Endodermal cell (in vitro differentiated cells): ENCODE results near the gene RNF40. TPM values are rescaled to one million over a fixed set of nuclear protein-coding genes. Genes with fewer than 3 reads are reported as not detected.
A peak's percentile ranks its signal among the peaks of the same experiment; 100 is the strongest.

Source experiments
- DNase-seq: peaks from one replicate; pipeline ENCODE4 v3.0.0-alpha.2; 2017
- H3K27ac ChIP-seq: 2 replicates; pipeline ENCODE4 v1.5.1; 2013; ENCODE audit warnings: mild to moderate bottlenecking, low read depth, low read length, moderate library complexity
- H3K27me3 ChIP-seq: 2 replicates; pipeline ENCODE4 v1.6.1; 2013; ENCODE audit warnings: mild to moderate bottlenecking, low read length, moderate library complexity; ENCODE audit not compliant: insufficient read depth, control insufficient read depth, poor library complexity, severe bottlenecking
- H3K36me3 ChIP-seq: 2 replicates; pipeline ENCODE4 v1.7.0; 2013; ENCODE audit warnings: mild to moderate bottlenecking, low read length, moderate library complexity; ENCODE audit not compliant: control insufficient read depth, insufficient read depth
- H3K4me1 ChIP-seq: one replicate; pipeline ENCODE4 v1.7.0; 2013; ENCODE audit warnings: low read length; ENCODE audit not compliant: control insufficient read depth, insufficient read depth
- H3K4me3 ChIP-seq: 2 replicates; pipeline ENCODE4 v1.5.1; 2013; ENCODE audit warnings: mild to moderate bottlenecking, low read length, moderate library complexity
- H3K9ac ChIP-seq: 2 replicates; pipeline ENCODE4 v1.6.1; 2013; ENCODE audit warnings: mild to moderate bottlenecking, low read length, moderate library complexity; ENCODE audit not compliant: poor library complexity, severe bottlenecking; ENCODE audit errors: extremely low read depth
- H3K9me3 ChIP-seq: 2 replicates; pipeline ENCODE4 v1.6.1; 2013; ENCODE audit warnings: mild to moderate bottlenecking, low read length, moderate library complexity; ENCODE audit not compliant: control insufficient read depth
- H3K27ac Mint-ChIP-seq: 2 replicates; pipeline ENCODE4 v1.8.0; 2020; ENCODE audit warnings: mixed read lengths
- H3K27me3 Mint-ChIP-seq: 2 replicates; pipeline ENCODE4 v1.8.0; 2021; ENCODE audit warnings: mild to moderate bottlenecking, mixed read lengths; ENCODE audit not compliant: insufficient read depth
- H3K36me3 Mint-ChIP-seq: 2 replicates; pipeline ENCODE4 v1.8.0; 2020; ENCODE audit warnings: low read depth, mixed read lengths
- H3K4me1 Mint-ChIP-seq: 2 replicates; pipeline ENCODE4 v1.8.0; 2020; ENCODE audit warnings: mixed read lengths
- H3K4me3 Mint-ChIP-seq: 2 replicates; pipeline ENCODE4 v1.8.0; 2020; ENCODE audit warnings: mild to moderate bottlenecking, moderate library complexity, mixed read lengths
- H3K9me3 Mint-ChIP-seq: 2 replicates; pipeline ENCODE4 v1.8.0; 2020; ENCODE audit warnings: mild to moderate bottlenecking, mixed read lengths
- WGBS, 2 experiments: methylation state at CpG; one replicate each; pipeline versions ENCODE4 v1.1.5 to v1.1.7; 2013; ENCODE audit warnings: missing lambda C conversion rate in 2 of 2, mixed read lengths in 1 of 2; ENCODE audit not compliant: insufficient coverage in 1 of 2, insufficient read length in 1 of 2; 5-methylcytosine and 5-hydroxymethylcytosine counted together
- total RNA-seq, 2 donors: library from RNA; stranded (reverse); fragmentation: NEBNext Ultra II Directional in 1 of 2; extraction: Animal tissue kit (Norgen Biotek cat#: 25700) in 1 of 2; gene quantifications; 2 replicates in 1 of 2; 3 replicates in 1 of 2; pipeline ENCODE4 v1.2.1, GENCODE V29; 2021
- TF ChIP-seq, protein P1 (sequence below): fragments of 200-600 bp; sonication (generic); conservative IDR thresholded peaks from 2 replicates; pipeline ENCODE4 v1.5.0; 2021; ENCODE audit warnings: antibody characterized with exemption, mild to moderate bottlenecking

The RNF40 gene
- total RNA-seq, 2 donors from 2014 or later = 88.4 to 95.8 TPM

DNA sequence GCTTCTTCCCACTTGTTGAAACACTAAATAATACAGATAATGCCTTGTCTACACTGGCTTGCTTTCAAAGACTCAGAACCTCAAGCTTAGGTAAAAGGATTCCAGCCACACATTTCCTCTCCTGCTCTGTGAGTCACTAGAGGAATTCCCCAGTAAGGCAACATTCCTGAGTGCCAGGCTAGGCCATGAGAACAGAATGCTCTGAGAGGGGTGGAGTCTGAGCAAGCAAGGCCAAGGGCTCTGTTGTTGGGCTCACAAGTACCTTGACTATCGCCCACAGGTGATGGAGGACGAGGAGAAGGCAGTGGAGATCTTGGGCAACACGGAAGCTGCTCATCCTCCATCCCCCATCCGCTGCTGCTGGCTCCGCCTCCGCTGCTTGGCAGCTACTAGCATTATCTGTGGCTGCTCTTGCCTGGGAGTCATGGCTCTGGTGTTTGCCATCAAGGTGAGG, 20.6 kb upstream of the RNF40 start:
- TF ChIP-seq, protein P1, sequence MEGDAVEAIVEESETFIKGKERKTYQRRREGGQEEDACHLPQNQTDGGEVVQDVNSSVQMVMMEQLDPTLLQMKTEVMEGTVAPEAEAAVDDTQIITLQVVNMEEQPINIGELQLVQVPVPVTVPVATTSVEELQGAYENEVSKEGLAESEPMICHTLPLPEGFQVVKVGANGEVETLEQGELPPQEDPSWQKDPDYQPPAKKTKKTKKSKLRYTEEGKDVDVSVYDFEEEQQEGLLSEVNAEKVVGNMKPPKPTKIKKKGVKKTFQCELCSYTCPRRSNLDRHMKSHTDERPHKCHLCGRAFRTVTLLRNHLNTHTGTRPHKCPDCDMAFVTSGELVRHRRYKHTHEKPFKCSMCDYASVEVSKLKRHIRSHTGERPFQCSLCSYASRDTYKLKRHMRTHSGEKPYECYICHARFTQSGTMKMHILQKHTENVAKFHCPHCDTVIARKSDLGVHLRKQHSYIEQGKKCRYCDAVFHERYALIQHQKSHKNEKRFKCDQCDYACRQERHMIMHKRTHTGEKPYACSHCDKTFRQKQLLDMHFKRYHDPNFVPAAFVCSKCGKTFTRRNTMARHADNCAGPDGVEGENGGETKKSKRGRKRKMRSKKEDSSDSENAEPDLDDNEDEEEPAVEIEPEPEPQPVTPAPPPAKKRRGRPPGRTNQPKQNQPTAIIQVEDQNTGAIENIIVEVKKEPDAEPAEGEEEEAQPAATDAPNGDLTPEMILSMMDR = no peak
- DNase-seq = peak; percentile 79

DNA sequence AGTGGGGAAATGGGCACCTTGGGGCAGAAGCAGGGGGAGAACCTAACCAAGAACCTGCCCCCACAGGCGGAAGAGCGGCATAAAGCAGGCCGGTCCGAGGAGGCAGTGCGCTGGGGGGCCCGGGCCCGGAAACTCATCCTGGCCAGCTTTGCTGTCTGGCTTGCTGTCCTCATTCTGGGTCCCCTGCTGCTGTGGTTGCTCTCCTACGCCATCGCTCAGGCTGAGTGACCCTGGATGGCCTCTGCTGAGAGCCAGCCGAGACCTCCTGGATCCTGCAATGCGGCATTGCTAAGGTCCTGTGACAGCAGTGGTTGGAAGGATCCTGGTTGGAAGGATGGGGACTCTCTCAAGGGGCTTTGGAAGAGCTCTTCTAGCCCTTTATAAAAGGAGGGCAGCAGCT, 18.4 kb upstream of the RNF40 start:
- H3K27ac ChIP-seq = no peak overlapping the region
- H3K27ac Mint-ChIP-seq = peak overlapping the region; percentile 16
- no peaks in the 10 kb centered on the region for H3K27me3 ChIP-seq
- WGBS, 2 experiments = 95 to 96% methylated on average over 8 to 11 of the region's 11 CpGs
- H3K9me3 ChIP-seq = no peaks in the 10 kb centered on the region
- peaks cover 35% of the 10 kb centered on the region for H3K36me3 Mint-ChIP-seq
- peaks cover 48% of the 10 kb centered on the region for H3K36me3 ChIP-seq
- no peaks in the 10 kb centered on the region for H3K27me3 Mint-ChIP-seq
- H3K4me3 ChIP-seq = no peak overlapping the region
- H3K4me3 Mint-ChIP-seq = no peak overlapping the region
- H3K9ac ChIP-seq = no peak overlapping the region
- DNase-seq = no peak
- peaks cover 10% of the 10 kb centered on the region for H3K4me1 Mint-ChIP-seq
- H3K4me1 ChIP-seq = no peaks in the 10 kb centered on the region
- H3K9me3 Mint-ChIP-seq = no peaks in the 10 kb centered on the region
- TF ChIP-seq, protein P1 = no peak

More for the DNA sequence above, 20.6 kb upstream of the RNF40 start:
- H3K4me1 Mint-ChIP-seq = peaks cover 9% of the 10 kb centered on the region
- H3K9me3 Mint-ChIP-seq = no peaks in the 10 kb centered on the region
- 85 to 92% methylated on average over 4 to 6 of the region's 6 CpGs for WGBS, 2 experiments
- H3K4me1 ChIP-seq = no peaks in the 10 kb centered on the region
- H3K9me3 ChIP-seq = no peaks in the 10 kb centered on the region
- no peak overlapping the region for H3K9ac ChIP-seq
- H3K4me3 Mint-ChIP-seq = no peak overlapping the region
- no peaks in the 10 kb centered on the region for H3K27me3 ChIP-seq
- no peaks in the 10 kb centered on the region for H3K27me3 Mint-ChIP-seq
- peaks cover 66% of the 10 kb centered on the region for H3K36me3 ChIP-seq
- H3K4me3 ChIP-seq = no peak overlapping the region
- peak overlapping the region; percentile 73 for H3K27ac Mint-ChIP-seq
- peaks cover 54% of the 10 kb centered on the region for H3K36me3 Mint-ChIP-seq
- peak overlapping the region; percentile 3 for H3K27ac ChIP-seq

DNA sequence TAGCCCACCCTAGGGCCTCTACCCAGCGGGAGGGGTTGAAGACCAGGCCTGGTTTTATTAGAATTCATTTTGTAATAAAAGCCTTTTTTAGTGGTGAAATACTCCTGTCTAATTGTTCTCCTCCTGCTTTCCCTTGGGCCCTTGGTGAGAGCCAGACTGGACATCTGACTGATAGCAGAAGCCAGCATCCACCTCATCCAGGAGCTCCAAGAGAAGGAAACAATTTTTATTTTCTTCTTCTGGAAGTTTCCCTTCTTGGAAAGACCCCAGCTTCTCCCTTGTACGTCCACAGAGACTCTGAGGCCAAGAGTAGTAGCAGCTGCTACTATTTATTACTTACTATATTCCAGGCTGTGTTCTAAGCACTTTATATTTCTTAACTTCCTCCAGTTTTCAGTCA, 17.9 kb upstream of the RNF40 start:
- peaks cover 10% of the 10 kb centered on the region for H3K4me1 Mint-ChIP-seq
- no peaks in the 10 kb centered on the region for H3K27me3 ChIP-seq
- H3K27me3 Mint-ChIP-seq = no peaks in the 10 kb centered on the region
- H3K4me3 ChIP-seq = no peak overlapping the region
- TF ChIP-seq, protein P1 = no peak
- H3K27ac Mint-ChIP-seq = no peak overlapping the region
- peaks cover 45% of the 10 kb centered on the region for H3K36me3 ChIP-seq
- H3K9me3 ChIP-seq = no peaks in the 10 kb centered on the region
- H3K4me3 Mint-ChIP-seq = no peak overlapping the region
- 98 to 100% methylated on average over 1 to 2 of the region's 2 CpGs for WGBS, 2 experiments
- H3K9ac ChIP-seq = no peak overlapping the region
- no peak for DNase-seq
- H3K36me3 Mint-ChIP-seq = peaks cover 32% of the 10 kb centered on the region
- H3K4me1 ChIP-seq = no peaks in the 10 kb centered on the region
- H3K27ac ChIP-seq = no peak overlapping the region
- H3K9me3 Mint-ChIP-seq = no peaks in the 10 kb centered on the region
